ENCODE measurements around the gene QPCT.

- TF ChIP-seq CTCF (IDR thresholded peaks at IDR 0.05; ENCODE audit: poor library complexity), result no peak
- no peak for TF ChIP-seq EZH2phosphoT487 (IDR thresholded peaks at IDR 0.05; ENCODE audit: low read depth, severe bottlenecking, unreplicated experiment)
- TF ChIP-seq EZH2 (IDR thresholded peaks at IDR 0.05; ENCODE audit: borderline replicate concordance), result no peak
Observed at GRCh38 chr2:37325625-37326071, 18.8 kb upstream of the QPCT start.

All from hepatocyte (in vitro differentiated cells).